GM21381 (cell line): ENCODE results near the gene EBF3.

ENCODE experiments used
- ATAC-seq: cut with Tn5 transposase; IDR thresholded peaks from one replicate; pipeline ENCODE4 v1.9.1; 2021; ENCODE audit warnings: mild to moderate bottlenecking, moderate library complexity; ENCODE audit not compliant: unreplicated experiment

EBF3 gene

DNA sequence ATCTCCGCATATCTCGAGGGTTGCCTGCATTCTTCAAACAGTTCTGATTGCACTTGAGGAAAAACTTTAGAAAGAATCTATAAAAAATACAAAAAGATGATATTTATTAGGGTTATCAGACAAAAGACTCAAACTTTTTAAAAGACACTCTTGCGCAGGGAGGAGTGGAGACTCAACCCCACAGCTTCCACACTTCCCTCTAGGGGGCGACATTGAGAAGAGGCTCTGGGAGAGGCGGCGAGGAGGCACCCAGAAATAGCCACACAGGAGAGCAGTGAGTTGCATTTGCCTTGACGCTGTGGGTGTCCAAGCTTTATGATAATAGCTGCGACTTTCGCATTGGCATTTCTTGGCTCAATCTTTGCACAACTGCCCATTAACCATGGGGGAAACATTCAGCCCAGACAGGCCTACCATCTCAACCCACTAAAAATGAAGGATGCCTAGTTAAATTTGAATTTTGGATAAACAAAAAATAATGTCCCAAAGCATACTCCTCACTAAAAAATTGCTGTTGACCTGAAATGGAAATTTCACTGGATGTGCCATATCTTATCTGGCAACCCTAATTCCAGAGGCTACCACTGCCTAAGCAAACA lies 86.2 kb downstream of the EBF3 start:
- no peak for ATAC-seq

DNA sequence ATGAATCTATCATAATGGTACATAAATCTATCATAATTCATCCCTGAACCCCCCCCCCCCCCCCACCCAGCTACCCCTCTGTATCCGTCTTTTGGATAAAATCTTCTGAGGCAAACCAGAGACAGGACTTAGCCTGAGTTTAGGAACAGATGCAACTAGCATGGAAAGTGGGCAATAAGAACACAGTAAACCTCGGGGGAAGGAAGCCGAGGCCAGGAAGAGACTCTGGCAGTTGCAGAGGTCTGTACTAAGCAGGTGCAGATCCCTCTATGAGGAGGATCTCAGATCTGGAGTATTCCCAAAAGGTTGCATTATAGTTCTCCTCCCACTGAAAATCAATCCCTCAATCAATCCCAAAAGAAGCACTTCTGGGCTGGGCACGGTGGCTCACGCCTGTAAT lies 87.2 kb downstream of the EBF3 start:
- ATAC-seq, result no peak

- no peak for ATAC-seq
Measured at GRCh38 chr10:129875993-129876726, 87.9 kb downstream of the EBF3 start.

DNA sequence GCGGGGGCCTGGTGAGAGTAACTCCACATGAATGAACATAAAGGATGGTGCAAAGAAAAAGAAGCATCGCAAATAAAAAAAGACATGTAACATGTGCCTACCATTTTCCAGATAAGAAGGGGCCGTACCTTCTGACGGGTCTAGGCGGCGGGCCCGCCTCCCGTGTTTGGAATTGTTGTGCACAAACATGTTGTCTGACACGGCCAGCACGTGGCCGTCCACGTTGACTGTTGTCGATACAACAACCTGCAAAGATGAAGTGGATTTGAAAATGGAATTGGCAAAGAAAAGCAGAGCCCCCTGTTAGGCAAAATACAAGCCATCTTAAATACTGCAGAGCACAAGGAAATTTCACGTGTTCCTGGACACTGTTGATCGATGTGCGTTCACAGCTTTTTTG lies 90.7 kb downstream of the EBF3 start:
- no peak for ATAC-seq

DNA sequence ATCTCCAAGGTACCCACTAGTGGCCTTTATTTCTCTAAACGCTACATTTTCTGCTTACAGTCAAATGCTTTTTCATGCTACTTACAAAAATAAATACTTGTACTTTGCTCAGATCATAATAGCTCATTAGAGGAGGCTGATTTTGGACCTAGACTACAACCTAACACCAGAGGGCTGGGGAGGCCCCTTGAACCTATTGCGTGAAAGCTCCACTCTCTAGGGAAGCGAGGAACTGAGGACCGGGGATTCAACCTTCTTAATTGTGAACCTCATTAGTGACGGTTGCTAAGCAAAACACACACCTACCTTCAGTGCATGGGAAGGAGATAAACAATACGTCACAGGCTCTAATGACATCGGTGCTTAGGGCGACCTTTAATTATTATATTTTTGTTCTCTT lies 92.1 kb downstream of the EBF3 start:
- no peak for ATAC-seq

DNA sequence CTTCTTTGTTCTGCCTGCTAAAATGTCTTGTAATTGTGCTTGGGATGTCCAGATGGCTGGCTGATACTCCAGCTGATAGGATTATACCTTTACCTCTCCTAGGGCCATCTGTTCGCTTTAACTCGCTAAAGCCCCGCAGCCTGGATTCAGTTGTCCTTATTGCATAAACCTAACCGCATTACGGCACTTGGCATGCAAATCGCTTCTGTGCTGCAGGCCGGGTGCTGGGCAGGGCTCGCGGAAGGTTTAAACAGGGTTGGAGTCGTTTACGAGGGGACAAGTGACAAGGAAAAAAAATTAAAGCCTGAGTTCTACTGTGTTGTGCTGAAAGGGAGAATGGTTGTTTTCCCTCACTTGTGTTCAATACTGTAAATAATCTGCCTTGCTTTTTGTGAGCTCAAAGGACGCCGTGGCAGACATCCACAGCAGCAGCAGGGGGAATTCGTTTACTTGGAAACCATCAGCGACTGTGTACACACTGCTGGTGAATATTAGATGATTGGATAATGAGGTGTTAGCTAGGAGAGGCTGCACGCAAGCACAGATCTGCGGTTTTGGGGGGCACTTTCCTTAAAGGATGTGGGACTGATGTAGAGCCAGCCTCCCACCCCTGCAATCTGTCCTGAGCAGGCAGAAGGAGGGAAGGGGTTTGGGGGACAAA lies 93.0 kb downstream of the EBF3 start:
- ATAC-seq, result no peak

DNA sequence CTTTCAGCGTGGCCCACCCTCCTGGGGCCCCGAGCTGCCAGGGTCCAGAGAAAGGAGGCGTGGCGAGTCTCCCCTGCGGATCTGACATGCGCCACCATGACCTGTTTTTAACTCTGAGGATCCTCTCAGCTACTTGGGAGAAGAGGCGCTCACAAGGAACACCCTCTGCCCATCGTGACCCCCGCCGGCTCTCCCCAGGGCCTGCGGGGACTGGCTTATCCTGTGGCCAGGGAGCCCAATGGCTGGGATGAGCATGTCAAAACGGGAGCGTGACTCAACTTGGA lies 93.7 kb downstream of the EBF3 start:
- no peak for ATAC-seq

DNA sequence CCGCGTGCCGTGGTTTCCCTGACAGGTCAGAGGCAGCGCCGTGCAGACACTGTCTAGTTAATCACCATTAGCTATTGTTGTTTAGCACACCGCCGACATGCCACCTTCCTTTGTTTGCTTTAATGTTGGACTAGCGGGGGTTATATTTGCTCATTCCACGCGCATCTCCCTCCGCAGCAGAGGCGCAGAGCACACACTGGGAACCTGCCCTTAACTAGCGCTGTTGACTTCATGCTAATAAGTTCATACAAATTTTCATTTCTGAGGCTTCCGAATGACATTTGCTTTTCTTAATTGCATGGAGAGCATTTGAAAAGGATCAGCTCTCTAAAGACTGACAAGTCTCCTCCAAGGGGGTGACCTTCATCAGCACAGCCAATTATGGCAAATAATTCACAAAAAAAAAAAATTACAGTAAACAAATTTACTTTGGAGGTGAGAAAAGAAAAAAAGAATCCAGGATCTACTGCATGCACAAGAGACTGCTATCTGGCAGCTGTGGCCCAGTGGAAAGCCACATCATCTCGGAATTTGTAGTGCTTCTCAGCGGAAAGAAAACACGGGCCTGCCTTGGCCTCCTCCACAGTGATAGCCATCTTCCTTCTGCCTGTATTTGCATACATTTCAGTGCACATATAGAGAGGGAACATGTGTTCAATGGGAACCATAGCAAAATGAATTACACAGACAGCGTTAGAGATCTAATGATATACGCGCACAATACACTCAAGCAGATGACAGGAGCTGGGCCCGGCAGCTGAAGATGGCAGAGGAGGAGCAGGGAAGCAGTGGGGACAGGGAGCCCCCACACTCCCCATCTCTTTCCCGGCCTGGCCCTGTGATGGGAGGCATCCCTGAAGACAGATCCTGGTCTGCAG lies 94.2 kb downstream of the EBF3 start:
- no peak for ATAC-seq

DNA sequence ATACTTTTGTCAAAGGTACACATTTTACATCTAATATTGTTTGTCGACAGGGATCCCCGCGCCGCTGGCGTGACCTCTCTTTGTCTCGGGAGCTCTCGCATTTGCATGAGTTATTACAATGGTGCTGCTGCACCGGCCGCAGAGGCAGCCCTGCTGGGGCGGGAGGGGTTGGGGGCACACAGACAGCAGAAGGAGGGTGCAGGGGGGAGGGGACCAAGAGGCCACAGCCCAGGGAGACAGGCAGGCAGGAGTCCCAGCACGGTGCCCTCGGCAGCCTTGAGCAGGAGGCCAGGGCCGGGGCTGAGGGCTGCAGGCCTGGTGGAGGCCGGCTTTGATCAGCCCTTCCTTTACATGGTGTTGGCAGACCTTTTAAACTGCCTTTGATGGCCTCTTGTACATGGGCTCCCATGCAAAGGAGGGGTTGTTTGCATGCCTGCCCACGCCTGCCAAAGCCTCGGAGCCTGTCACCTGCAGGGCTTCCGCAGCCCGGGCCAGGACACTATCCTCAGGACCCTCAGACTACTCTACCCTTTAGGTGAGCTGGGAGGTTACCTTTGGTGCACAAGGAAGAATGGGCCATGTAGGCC lies 95.5 kb downstream of the EBF3 start:
- ATAC-seq, result no peak

GRCh38 chr10:129867631-129868179 lies 96.4 kb downstream of the EBF3 start:
- no peak for ATAC-seq

GRCh38 chr10:129866894-129867293 lies 97.2 kb downstream of the EBF3 start:
- ATAC-seq, result no peak

- ATAC-seq, result no peak
Measured at GRCh38 chr10:129865960-129866359, 98.1 kb downstream of the EBF3 start.

DNA sequence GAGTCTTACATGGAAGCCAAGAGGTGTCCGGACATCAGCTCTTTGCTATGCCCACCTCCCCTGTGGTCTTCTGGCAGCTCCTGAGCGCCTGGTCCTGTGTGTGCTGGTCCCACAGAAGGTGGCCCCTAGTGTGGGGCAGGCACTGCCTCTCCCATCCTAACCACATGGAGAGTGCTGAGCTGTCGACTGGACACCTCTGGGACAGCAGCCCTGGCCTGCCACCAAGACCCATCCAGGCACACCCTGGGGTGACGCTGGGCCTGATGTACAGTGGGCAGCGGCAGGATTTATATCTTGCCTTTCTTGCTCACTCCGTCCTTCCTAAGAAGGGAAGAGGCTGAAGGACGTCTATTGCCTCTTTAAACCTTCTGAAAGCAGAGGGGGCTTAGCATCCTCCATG lies 98.7 kb downstream of the EBF3 start:
- no peak for ATAC-seq

GRCh38 chr10:129864601-129865126 lies 99.4 kb downstream of the EBF3 start:
- no peak for ATAC-seq

DNA sequence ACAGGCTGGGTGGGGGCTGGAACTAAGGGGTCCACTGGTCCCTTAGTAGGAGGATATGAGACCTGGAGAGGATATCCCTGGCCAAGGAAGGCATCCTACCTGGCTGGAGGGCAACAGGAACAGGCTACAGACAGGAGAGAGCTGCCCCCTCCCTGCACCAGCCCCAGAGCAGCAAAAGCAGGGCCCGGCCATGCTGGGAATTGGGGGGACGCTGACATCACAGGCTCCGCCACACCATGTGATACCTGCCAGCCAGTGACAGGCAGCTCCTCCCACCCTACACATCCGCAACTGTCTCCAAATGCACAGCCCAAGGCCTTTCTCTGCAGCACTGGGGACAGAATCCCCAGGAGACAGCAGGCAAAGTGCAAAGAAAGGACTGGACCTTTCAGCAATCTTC lies 100.0 kb downstream of the EBF3 start:
- ATAC-seq, result no peak

GRCh38 chr10:129863201-129863663 lies 100.8 kb downstream of the EBF3 start:
- ATAC-seq, result no peak

- no peak for ATAC-seq
Measured at GRCh38 chr10:129861776-129862531, 102.1 kb downstream of the EBF3 start.

- no peak for ATAC-seq
Measured at GRCh38 chr10:129860396-129860795, 103.7 kb downstream of the EBF3 start.

DNA sequence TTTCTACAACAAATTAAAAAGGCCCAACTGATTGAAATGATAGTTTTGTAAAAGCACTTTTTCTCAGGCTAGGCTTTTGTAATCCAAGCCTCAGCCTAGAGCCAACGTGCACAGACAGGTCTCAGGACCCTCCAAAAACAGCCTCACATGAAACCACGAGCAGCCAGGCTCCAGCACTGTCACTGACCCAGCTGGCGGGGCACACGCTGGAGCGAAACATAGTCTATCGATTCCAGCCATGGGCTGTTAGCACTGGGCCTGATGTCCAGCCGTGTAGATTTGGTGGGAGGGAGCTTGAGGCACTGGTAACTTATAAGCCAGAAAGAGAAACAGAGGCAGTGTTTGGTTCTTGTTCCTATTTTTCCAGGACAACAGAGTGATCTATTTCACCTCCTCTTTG lies 104.5 kb downstream of the EBF3 start:
- no peak for ATAC-seq
